Ovary (tissue), 3 donors: ENCODE data around the gene NOL11.

Experiments
- CTCF ChIP-seq, 3 donors: fragments of 450-650 bp in 2 of 3; fragments of 200-600 bp in 1 of 3; IDR thresholded peaks; one replicate each; pipeline versions ENCODE4 v1.5.1 to v1.8.0; 2016 to 2022; ENCODE audit warnings: antibody characterized with exemption in 3 of 3, mild to moderate bottlenecking in 1 of 3
- EP300 ChIP-seq: sonication (generic); formaldehyde crosslinking; IDR thresholded peaks from one replicate; pipeline ENCODE4 v1.6.1; 2017; ENCODE audit warnings: antibody characterized with exemption
- POLR2A ChIP-seq: fragments of 450-650 bp; IDR thresholded peaks from one replicate; pipeline ENCODE4 v1.6.1; 2017; ENCODE audit warnings: antibody characterized with exemption, mild to moderate bottlenecking, moderate library complexity
- donor health status: DM: no; HTN: no; CAD: no.

GRCh38 chr17:67753026-67753425 is 35.3 kb downstream of the NOL11 start:
- TF ChIP-seq CTCF (IDR thresholded peaks at IDR 0.05) (no peak), POLR2A (no peak), EP300 (no peak)
